KOPT-K1 (cell line): Measurements from ENCODE around the gene AP2B1.

Source experiments
- H3K27ac ChIP-seq: fragments of 200-600 bp; sonication (generic); 2 replicates; pipeline ENCODE4 v1.5.1; 2016; ENCODE audit warnings: antibody characterized with exemption, mild to moderate bottlenecking, low read depth, low read length; ENCODE audit not compliant: poor library complexity, severe bottlenecking
- H3K36me3 ChIP-seq: fragments of 200-600 bp; sonication (generic); 2 replicates; pipeline ENCODE4 v1.5.1; 2017; ENCODE audit warnings: antibody characterized with exemption, mild to moderate bottlenecking, low read length, moderate library complexity; ENCODE audit not compliant: insufficient read depth
- H3K9me3 ChIP-seq: fragments of 200-600 bp; sonication (generic); 2 replicates; pipeline ENCODE4 v1.5.1; 2017; ENCODE audit warnings: antibody characterized with exemption, low read length, mild to moderate bottlenecking; ENCODE audit not compliant: insufficient read depth, poor library complexity, severe bottlenecking

AP2B1 gene

GRCh38 chr17:35731239-35731916, 144.3 kb downstream of the AP2B1 start, which contains the start of gene RASL10B:
RASL10B (plus strand) TSS chr17:35731639; CDS start chr17:35735185, 3,546 bp downstream.
- no peak within 1 kb of the TSS for H3K27ac ChIP-seq

GRCh38 chr17:35731917-35732805, 145.0 kb downstream of the AP2B1 start:
- H3K27ac ChIP-seq = no peak overlapping the region
- H3K36me3 ChIP-seq = peaks cover 6% of the 10 kb centered on the region; the same call in 1 of the 2 replicates
- H3K9me3 ChIP-seq = no peaks in the 10 kb centered on the region

More at GRCh38 chr17:35731239-35731916, 144.3 kb downstream of the AP2B1 start, which contains the start of gene RASL10B:
- Histone ChIP-seq H3K36me3 (peaks cover 13% of the 10 kb centered on the region; the same call in 1 of the 2 replicates), H3K9me3 (no peaks in the 10 kb centered on the region)

GRCh38 chr17:35732806-35733136, 145.6 kb downstream of the AP2B1 start:
- H3K27ac ChIP-seq = no peak overlapping the region
- peaks cover 1% of the 10 kb centered on the region; the same call in 1 of the 2 replicates for H3K36me3 ChIP-seq
- H3K9me3 ChIP-seq = no peaks in the 10 kb centered on the region

GRCh38 chr17:35733366-35733765, 146.2 kb downstream of the AP2B1 start:
- no peak overlapping the region for H3K27ac ChIP-seq
- H3K9me3 ChIP-seq = no peaks in the 10 kb centered on the region
- H3K36me3 ChIP-seq = no peaks in the 10 kb centered on the region

GRCh38 chr17:35734396-35734795, 147.3 kb downstream of the AP2B1 start:
- H3K27ac ChIP-seq = no peak overlapping the region
- H3K9me3 ChIP-seq = no peaks in the 10 kb centered on the region
- H3K36me3 ChIP-seq = no peaks in the 10 kb centered on the region

- no peaks in the 10 kb centered on the region for H3K36me3 ChIP-seq
- no peak overlapping the region for H3K27ac ChIP-seq
- no peaks in the 10 kb centered on the region for H3K9me3 ChIP-seq
These were observed 148.1 kb downstream of the AP2B1 start for GRCh38 chr17:35735036-35735805.

GRCh38 chr17:35736236-35736635, 149.1 kb downstream of the AP2B1 start:
- no peaks in the 10 kb centered on the region for H3K9me3 ChIP-seq
- no peaks in the 10 kb centered on the region for H3K36me3 ChIP-seq
- no peak overlapping the region for H3K27ac ChIP-seq

GRCh38 chr17:35738519-35739133, 151.5 kb downstream of the AP2B1 start:
- no peak overlapping the region for H3K27ac ChIP-seq
- H3K9me3 ChIP-seq = no peaks in the 10 kb centered on the region
- H3K36me3 ChIP-seq = no peaks in the 10 kb centered on the region

GRCh38 chr17:35740216-35740615, 153.1 kb downstream of the AP2B1 start:
- H3K27ac ChIP-seq = no peak overlapping the region
- H3K36me3 ChIP-seq = no peaks in the 10 kb centered on the region
- H3K9me3 ChIP-seq = no peaks in the 10 kb centered on the region

GRCh38 chr17:35740997-35741931, 154.1 kb downstream of the AP2B1 start:
- Histone ChIP-seq H3K27ac (no peak overlapping the region), H3K9me3 (no peaks in the 10 kb centered on the region), H3K36me3 (no peaks in the 10 kb centered on the region)

GRCh38 chr17:35742496-35742895, 155.4 kb downstream of the AP2B1 start:
- Histone ChIP-seq H3K9me3 (no peaks in the 10 kb centered on the region), H3K36me3 (no peaks in the 10 kb centered on the region), H3K27ac (no peak overlapping the region)

- no peaks in the 10 kb centered on the region for H3K9me3 ChIP-seq
- no peaks in the 10 kb centered on the region for H3K36me3 ChIP-seq
- H3K27ac ChIP-seq = no peak overlapping the region
These were observed 155.9 kb downstream of the AP2B1 start for GRCh38 chr17:35742896-35743477.

GRCh38 chr17:35743626-35744328, 156.7 kb downstream of the AP2B1 start:
- H3K36me3 ChIP-seq = no peaks in the 10 kb centered on the region
- no peak overlapping the region for H3K27ac ChIP-seq
- H3K9me3 ChIP-seq = no peaks in the 10 kb centered on the region
